HG03280 (cell line): ENCODE data around the gene SOX13.

ENCODE experiments used
- ATAC-seq: cut with Tn5 transposase; IDR thresholded peaks from one replicate; pipeline ENCODE4 v1.9.1; 2021; ENCODE audit warnings: mild to moderate bottlenecking, moderate library complexity; ENCODE audit not compliant: unreplicated experiment

Gene SOX13

DNA sequence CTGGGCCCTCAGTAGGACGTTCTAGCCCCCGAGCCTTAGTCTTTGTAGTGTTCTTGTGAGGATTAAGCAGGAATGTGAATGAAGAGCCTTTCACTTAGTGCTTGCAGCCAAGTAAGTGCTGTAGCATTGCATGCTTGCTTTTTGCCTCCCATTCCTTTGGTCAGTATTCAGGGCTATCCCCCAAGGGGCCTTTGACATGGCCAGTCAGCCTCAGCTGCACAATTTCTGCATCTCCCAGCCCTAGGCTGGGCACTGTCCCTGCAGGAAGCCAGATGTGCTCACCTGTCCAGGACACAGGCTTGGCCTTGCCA is 30.5 kb downstream of the SOX13 start:
- no peak for ATAC-seq

GRCh38 chr1:204104331-204105130 is 31.6 kb downstream of the SOX13 start:
- no peak for ATAC-seq

GRCh38 chr1:204105131-204105515 is 32.2 kb downstream of the SOX13 start:
- ATAC-seq, result no peak

DNA sequence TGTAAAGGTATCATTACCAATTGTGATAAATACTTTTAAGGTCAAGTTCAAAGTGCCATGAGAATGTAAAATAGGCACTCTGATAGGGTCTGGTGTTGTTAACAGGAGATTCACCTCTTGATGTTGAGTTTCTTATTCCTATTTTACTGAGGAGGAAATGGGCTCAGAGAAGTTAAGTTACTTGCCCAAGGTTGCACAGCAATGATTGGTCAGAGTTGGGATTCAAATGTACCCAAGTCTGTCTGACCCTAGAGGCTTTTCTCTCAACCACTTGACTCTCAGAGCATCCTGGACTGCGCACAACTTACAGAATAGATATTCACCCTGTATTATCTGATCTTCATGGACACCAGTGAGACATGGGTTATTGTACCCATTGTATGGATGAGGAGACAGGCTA is 33.9 kb downstream of the SOX13 start:
- no peak for ATAC-seq

- no peak for ATAC-seq
Observed at GRCh38 chr1:204107892-204108291, 35.0 kb downstream of the SOX13 start.

GRCh38 chr1:204108312-204109141 is 35.6 kb downstream of the SOX13 start:
- ATAC-seq, result no peak

- no peak for ATAC-seq
Observed at GRCh38 chr1:204110894-204111633, 38.1 kb downstream of the SOX13 start.

DNA sequence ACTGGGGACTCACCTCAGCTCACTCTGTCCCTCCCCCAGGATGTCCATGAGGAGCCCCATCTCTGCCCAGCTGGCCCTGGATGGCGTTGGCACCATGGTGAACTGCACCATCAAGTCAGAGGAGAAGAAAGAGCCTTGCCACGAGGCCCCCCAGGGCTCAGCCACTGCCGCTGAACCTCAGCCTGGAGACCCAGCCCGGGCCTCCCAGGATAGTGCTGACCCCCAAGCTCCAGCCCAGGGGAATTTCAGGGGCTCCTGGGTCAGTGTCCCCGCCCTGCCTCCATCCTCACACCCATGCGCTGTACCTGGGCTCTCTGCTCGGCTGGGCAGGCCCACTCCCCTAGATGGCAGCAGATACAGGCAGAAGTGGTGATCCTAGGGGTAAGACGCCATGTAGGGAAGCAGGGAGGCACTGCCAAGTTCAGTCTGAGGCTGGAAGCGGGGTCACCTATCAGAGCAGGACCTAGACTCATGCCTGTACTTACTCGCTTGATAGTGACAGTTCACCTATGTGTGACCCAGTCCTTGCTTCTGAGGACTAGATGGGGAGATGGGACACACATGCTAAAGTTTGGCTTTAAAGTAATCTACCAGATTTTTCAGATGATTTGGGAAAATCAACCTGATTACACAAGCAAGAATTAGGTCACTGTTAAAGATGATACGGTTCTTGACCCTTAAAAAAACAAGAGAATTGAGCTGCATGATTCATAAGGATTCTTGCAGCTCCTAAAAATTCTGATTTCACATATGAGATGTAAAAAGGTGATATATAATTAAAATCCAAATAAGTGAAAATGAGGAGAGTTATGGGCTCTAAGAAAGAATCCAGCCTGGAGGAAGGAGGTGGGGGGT is 40.2 kb downstream of the SOX13 start:
- ATAC-seq, result no peak

GRCh38 chr1:204113896-204114295 is 41.0 kb downstream of the SOX13 start:
- no peak for ATAC-seq

- ATAC-seq, result no peak
Observed at GRCh38 chr1:204114606-204115005, 41.7 kb downstream of the SOX13 start.

DNA sequence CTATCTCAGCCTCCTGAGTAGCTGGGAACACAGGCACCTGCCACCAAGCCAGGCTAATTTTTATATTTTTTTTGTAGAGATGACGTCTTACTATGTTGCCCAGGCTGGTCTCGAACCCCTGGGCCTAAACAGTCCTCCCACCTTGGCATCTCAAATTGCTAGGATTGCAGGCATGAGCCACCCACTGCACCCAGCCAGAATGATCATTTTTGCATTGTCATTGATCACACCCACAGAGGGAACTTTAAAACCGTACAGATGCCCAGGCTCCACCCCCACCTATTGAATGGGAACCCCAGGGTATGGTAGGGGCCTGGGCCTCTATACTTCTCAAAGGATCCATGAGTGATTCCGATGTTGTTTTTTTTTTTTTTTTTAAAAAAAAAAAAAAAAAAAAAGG is 42.2 kb downstream of the SOX13 start:
- no peak for ATAC-seq

DNA sequence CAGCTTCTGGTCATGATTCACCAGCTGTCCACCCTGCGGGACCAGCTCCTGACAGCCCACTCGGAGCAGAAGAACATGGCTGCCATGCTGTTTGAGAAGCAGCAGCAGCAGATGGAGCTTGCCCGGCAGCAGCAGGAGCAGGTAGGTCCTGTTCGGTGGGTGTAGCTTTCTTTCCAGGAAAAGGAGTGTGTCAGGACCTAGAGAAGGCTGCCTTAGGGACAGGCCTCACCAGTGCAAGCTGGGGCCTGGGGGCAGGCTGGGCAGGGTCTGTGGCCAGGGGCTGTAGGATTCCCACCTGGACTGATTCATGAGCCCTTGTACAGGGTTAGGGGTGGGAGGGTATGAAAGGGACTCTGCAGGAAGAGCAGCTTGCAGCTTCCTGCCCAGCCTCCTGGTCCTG is 43.6 kb downstream of the SOX13 start:
- no peak for ATAC-seq

GRCh38 chr1:204121840-204122555 is 49.1 kb downstream of the SOX13 start:
- no peak for ATAC-seq

GRCh38 chr1:204123376-204123775 is 50.5 kb downstream of the SOX13 start:
- no peak for ATAC-seq

DNA sequence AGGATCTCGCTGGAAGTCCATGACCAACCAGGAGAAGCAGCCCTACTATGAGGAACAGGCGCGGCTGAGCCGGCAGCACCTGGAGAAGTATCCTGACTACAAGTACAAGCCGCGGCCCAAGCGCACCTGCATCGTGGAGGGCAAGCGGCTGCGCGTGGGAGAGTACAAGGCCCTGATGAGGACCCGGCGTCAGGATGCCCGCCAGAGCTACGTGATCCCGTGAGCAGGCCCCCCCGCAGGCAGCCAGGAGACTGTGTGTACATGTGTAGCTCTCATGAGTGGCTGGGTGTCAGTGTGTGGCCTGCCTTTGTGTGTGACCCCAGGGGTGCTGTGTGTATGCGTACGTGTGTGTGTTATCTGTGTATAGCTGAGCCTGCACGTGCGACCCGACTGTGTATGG is 51.7 kb downstream of the SOX13 start:
- no peak for ATAC-seq

- no peak for ATAC-seq
Observed at GRCh38 chr1:204125759-204126351, 52.9 kb downstream of the SOX13 start.

GRCh38 chr1:204126386-204126785 is 53.5 kb downstream of the SOX13 start:
- no peak for ATAC-seq

DNA sequence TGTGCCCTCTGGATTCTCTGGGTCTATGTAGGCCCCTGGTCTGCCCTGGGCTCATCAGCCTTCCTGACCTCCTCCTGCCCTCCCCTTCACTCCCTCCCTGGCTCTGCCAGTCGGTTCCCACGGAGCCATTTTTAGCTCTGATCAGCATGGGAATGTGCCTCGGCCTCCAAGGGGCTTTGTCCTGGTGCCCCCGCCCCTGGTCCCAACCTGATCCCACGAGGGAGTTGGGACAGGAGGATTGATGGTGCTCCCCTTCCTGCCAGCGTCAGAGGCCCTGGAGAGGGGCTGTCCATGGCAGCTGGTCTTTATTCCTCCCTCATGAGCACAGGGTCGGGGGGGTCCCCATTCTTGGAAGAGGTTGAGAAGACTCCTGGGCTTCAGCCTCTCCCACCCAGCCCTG is 54.0 kb downstream of the SOX13 start:
- ATAC-seq, result no peak

DNA sequence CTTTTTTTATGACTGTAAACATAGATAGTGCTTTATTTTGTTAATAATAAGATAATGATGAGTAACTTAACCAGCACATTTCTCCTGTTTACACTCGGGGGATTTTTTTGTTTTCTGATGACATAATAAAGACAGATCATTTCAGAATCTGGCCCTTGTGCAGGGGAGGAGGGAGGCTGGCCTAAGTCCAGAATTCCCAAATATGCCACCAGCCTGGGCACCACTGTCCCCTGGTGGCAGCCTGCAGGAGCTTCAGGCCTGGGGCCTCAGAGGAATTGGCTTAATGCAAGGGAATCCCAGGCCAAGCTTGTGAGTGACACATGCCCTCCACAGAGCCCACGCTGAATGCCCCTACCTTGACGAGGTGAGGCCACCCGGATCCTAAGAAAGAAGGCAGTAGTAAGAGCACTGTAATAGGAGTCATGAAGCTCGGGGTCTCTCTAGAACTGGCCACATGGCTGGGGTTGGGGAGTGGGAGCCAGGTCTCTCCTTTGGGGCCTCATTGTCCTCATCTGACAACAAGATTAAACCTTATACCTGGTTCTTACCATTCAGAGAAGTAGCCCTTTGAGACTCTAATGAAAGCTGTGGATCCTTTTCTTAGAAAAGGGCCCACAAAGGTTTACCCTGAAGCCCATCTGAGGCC is 54.8 kb downstream of the SOX13 start:
- no peak for ATAC-seq
